Common myeloid progenitor, CD34-positive (primary cell): ENCODE data around the gene APAF1.

ENCODE experiments used
- CTCF ChIA-PET: fragments of 350-600 bp; sonication (Branson Sonifier 250); formaldehyde crosslinking; loops from one replicate; lab custom pipeline; 2021; ENCODE audit warnings: antibody characterized with exemption; lab: Charles Lee
- POLR2A ChIA-PET: fragments of 350-600 bp; sonication (Branson Sonifier 250); formaldehyde crosslinking; loops from one replicate; lab custom pipeline; 2021; ENCODE audit warnings: antibody characterized with exemption; lab: Charles Lee
- DNase-seq, 3 donors: peaks; one replicate each; pipeline versions ENCODE4 v3.0.0 to v3.0.0-alpha.2; 2013
- H3K27ac ChIP-seq, 2 experiments: 1 replicate in 1 of 2; 2 replicates in 1 of 2; pipeline ENCODE4 v1.7.0; 2013; ENCODE audit warnings: inconsistent platforms in 2 of 2, low read length in 2 of 2, mild to moderate bottlenecking in 2 of 2, low read depth in 1 of 2, moderate library complexity in 1 of 2; ENCODE audit not compliant: severe bottlenecking in 2 of 2, insufficient read depth in 1 of 2, poor library complexity in 1 of 2
- H3K27me3 ChIP-seq, 5 experiments: replicated peaks in 2 of 5; 1 replicate in 3 of 5; 2 replicates in 2 of 5; pipeline versions ENCODE4 v1.6.1 to v1.7.0; 2013; ENCODE audit warnings: low read length in 4 of 5, mild to moderate bottlenecking in 2 of 5, moderate library complexity in 2 of 5, inconsistent platforms in 1 of 5; ENCODE audit not compliant: insufficient read depth in 5 of 5, control insufficient read depth in 4 of 5
- H3K36me3 ChIP-seq, 4 experiments: 1 replicate in 2 of 4; 2 replicates in 2 of 4; pipeline versions ENCODE4 v1.6.1 to v1.7.0; 2013; ENCODE audit warnings: low read length in 3 of 4, control low read depth in 1 of 4, mild to moderate bottlenecking in 1 of 4; ENCODE audit not compliant: control insufficient read depth in 4 of 4, insufficient read depth in 4 of 4
- H3K4me1 ChIP-seq, 4 experiments: 1 replicate in 3 of 4; 2 replicates in 1 of 4; pipeline versions ENCODE4 v1.6.1 to v1.7.1; 2013; ENCODE audit warnings: low read length in 3 of 4, mild to moderate bottlenecking in 3 of 4, control low read depth in 1 of 4, inconsistent platforms in 1 of 4, moderate library complexity in 1 of 4; ENCODE audit not compliant: control insufficient read depth in 4 of 4, insufficient read depth in 4 of 4; ENCODE audit errors: control extremely low read depth in 1 of 4
- H3K4me3 ChIP-seq, 7 experiments: 1 replicate in 4 of 7; 2 replicates in 3 of 7; pipeline versions ENCODE4 v1.5.1 to v1.7.0; 2013; ENCODE audit warnings: mild to moderate bottlenecking in 7 of 7, low read length in 6 of 7, moderate library complexity in 6 of 7, inconsistent platforms in 2 of 7, low read depth in 2 of 7, control low read depth in 1 of 7; ENCODE audit not compliant: insufficient read depth in 4 of 7, control insufficient read depth in 1 of 7; ENCODE audit errors: extremely low read depth in 1 of 7
- H3K9me3 ChIP-seq, 5 experiments: 1 replicate in 4 of 5; 2 replicates in 1 of 5; pipeline versions ENCODE4 v1.6.1 to v1.7.1; 2013; ENCODE audit warnings: low read length in 4 of 5, mild to moderate bottlenecking in 2 of 5, inconsistent platforms in 1 of 5, low read depth in 1 of 5, moderate library complexity in 1 of 5; ENCODE audit not compliant: control insufficient read depth in 4 of 5, insufficient read depth in 2 of 5; ENCODE audit errors: control extremely low read depth in 1 of 5
- WGBS: methylation state at CpG from one replicate; pipeline ENCODE4 v1.1.5; 2013; ENCODE audit not compliant: insufficient coverage; 5-methylcytosine and 5-hydroxymethylcytosine counted together

Gene APAF1

GRCh38 chr12:98701166-98701565 lies 56.1 kb downstream of the APAF1 start:
- WGBS, result no CpG with 5 or more reads among the region's 1 CpG
- ChIA-PET POLR2A (no interaction called here), CTCF (no interaction called here)
- H3K4me1 ChIP-seq, result peaks cover 0 to 3% (median 0%) of the 10 kb centered on the region in 4 experiments
- H3K4me3 ChIP-seq, result no peak overlapping the region
- no peak for DNase-seq
- H3K27me3 ChIP-seq, result no peaks in the 10 kb centered on the region
- no peaks in the 10 kb centered on the region for H3K9me3 ChIP-seq
- peaks cover 5 to 33% (median 9%) of the 10 kb centered on the region in 4 experiments for H3K36me3 ChIP-seq
- no peak overlapping the region for H3K27ac ChIP-seq

- ChIA-PET CTCF (no interaction called here), POLR2A (no interaction called here)
- peaks cover 10 to 41% (median 32%) of the 10 kb centered on the region in 4 experiments for H3K36me3 ChIP-seq
- H3K4me3 ChIP-seq, result no peak overlapping the region
- no peaks in the 10 kb centered on the region for H3K4me1 ChIP-seq
- whole genome bisulfite sequencing, result 100% methylated on average over 1 of the region's 1 CpG
- DNase-seq, result no peak
- H3K9me3 ChIP-seq, result no peaks in the 10 kb centered on the region
- no peaks in the 10 kb centered on the region for H3K27me3 ChIP-seq
- no peak overlapping the region for H3K27ac ChIP-seq
Observed at GRCh38 chr12:98709022-98709421, 63.9 kb downstream of the APAF1 start.

GRCh38 chr12:98714426-98714825 lies 69.3 kb downstream of the APAF1 start:
- H3K36me3 ChIP-seq, result peaks cover 13 to 37% (median 22%) of the 10 kb centered on the region in 4 experiments
- no peaks in the 10 kb centered on the region for H3K9me3 ChIP-seq
- no peaks in the 10 kb centered on the region for H3K27me3 ChIP-seq
- DNase-seq, result no peak
- H3K4me3 ChIP-seq, result no peak overlapping the region
- H3K27ac ChIP-seq, result no peak overlapping the region
- WGBS, result 100% methylated on average over 2 of the region's 4 CpGs
- H3K4me1 ChIP-seq, result peaks cover 0 to under 1% (median 0%) of the 10 kb centered on the region in 4 experiments
- ChIA-PET CTCF (no interaction called here), POLR2A (no interaction called here)

GRCh38 chr12:98719515-98720504 lies 74.7 kb downstream of the APAF1 start:
- peaks cover 0 to 14% (median 3%) of the 10 kb centered on the region in 4 experiments for H3K4me1 ChIP-seq
- no peak overlapping the region for H3K27ac ChIP-seq
- no peaks in the 10 kb centered on the region for H3K9me3 ChIP-seq
- H3K4me3 ChIP-seq, result no peak overlapping the region
- peaks cover 8 to 30% (median 18%) of the 10 kb centered on the region in 4 experiments for H3K36me3 ChIP-seq
- POLR2A ChIA-PET, result no interaction called here
- H3K27me3 ChIP-seq, result no peaks in the 10 kb centered on the region
- 100% methylated on average over 4 of the region's 6 CpGs for WGBS
- peak in 1 of 3 donors; percentile 11 for DNase-seq
- CTCF ChIA-PET, result interaction anchor here (2.0 kb wide), 1 partner anchor 17 kb away, joined by 4 read pairs; no protein-coding TSS in a partner anchor

GRCh38 chr12:98721204-98721702 lies 76.2 kb downstream of the APAF1 start:
- POLR2A ChIA-PET, result no interaction called here

GRCh38 chr12:98724384-98725155 lies 79.5 kb downstream of the APAF1 start:
- no peak overlapping the region for H3K4me3 ChIP-seq
- peaks cover 10 to 56% (median 31%) of the 10 kb centered on the region in 4 experiments for H3K36me3 ChIP-seq
- ChIA-PET CTCF (interaction anchor here (1.0 to 1.7 kb wide), 2 partner anchors 10 to 12 kb away, joined by 3 to 4 read pairs; no protein-coding TSS in a partner anchor), POLR2A (no interaction called here)
- H3K4me1 ChIP-seq, result peaks cover 0 to 12% (median 3%) of the 10 kb centered on the region in 4 experiments
- no peaks in the 10 kb centered on the region for H3K27me3 ChIP-seq
- 100% methylated on average over 2 of the region's 5 CpGs for WGBS
- H3K27ac ChIP-seq, result no peak overlapping the region
- no peak for DNase-seq
- no peaks in the 10 kb centered on the region for H3K9me3 ChIP-seq

More at GRCh38 chr12:98721204-98721702, 76.2 kb downstream of the APAF1 start:
- CTCF ChIA-PET, result interaction anchor here (0.6 to 2.0 kb wide), 3 partner anchors 12 to 22 kb away, joined by 3 to 4 read pairs (median 3); no protein-coding TSS in a partner anchor
- DNase-seq, result no peak
- no peak overlapping the region for H3K27ac ChIP-seq
- H3K27me3 ChIP-seq, result no peaks in the 10 kb centered on the region
- H3K9me3 ChIP-seq, result no peaks in the 10 kb centered on the region
- no peak overlapping the region for H3K4me3 ChIP-seq
- no CpG with 5 or more reads among the region's 2 CpGs for WGBS
- H3K4me1 ChIP-seq, result peaks cover 0 to 14% (median 3%) of the 10 kb centered on the region in 4 experiments
- H3K36me3 ChIP-seq, result peaks cover 7 to 38% (median 22%) of the 10 kb centered on the region in 4 experiments
